Stimulated activated CD4-positive, alpha-beta T cell treated with anti-CD3 and anti-CD28 coated beads, Interleukin-1b, Interleukin-23, amount 100 ng/mL, for 24 hours (primary cell): ENCODE data around the gene CASP7.

Experiments used
- DNase-seq, 4 experiments: peaks; one replicate each; pipeline ENCODE4 v3.0.0-alpha.2; 2020; ENCODE audit warnings: low read depth in 4 of 4, low spot score in 1 of 4

CASP7 gene

GRCh38 chr10:113665806-113666354 is 13.8 kb upstream of the CASP7 start:
- DNase-seq: no peak

- no peak for DNase-seq
These were observed 12.9 kb upstream of the CASP7 start for GRCh38 chr10:113666682-113667252.

- DNase-seq: peak in 1 of 4 experiments; percentile 15
These were observed 739 bp downstream of the CASP7 start for GRCh38 chr10:113680190-113681111.

- DNase-seq: peak in 1 of 4 experiments; percentile 19
These were observed 2.1 kb downstream of the CASP7 start for GRCh38 chr10:113681533-113682470.

- no peak for DNase-seq
These were observed 3.6 kb downstream of the CASP7 start for GRCh38 chr10:113683300-113683699.

- no peak for DNase-seq
These were observed 6.3 kb downstream of the CASP7 start for GRCh38 chr10:113686028-113686427.

- DNase-seq: no peak
These were observed 7.3 kb downstream of the CASP7 start for GRCh38 chr10:113687037-113687436.

- DNase-seq: no peak
These were observed 9.3 kb downstream of the CASP7 start for GRCh38 chr10:113689057-113689456.

- no peak for DNase-seq
These were observed 9.9 kb downstream of the CASP7 start for GRCh38 chr10:113689574-113689973.

GRCh38 chr10:113690749-113691148 is 11.0 kb downstream of the CASP7 start:
- no peak for DNase-seq

GRCh38 chr10:113691381-113691780 is 11.7 kb downstream of the CASP7 start:
- no peak for DNase-seq

GRCh38 chr10:113692271-113692670 is 12.6 kb downstream of the CASP7 start:
- DNase-seq: no peak

- no peak for DNase-seq
These were observed 13.6 kb downstream of the CASP7 start for GRCh38 chr10:113693348-113693747.

GRCh38 chr10:113695691-113696090 is 16.0 kb downstream of the CASP7 start:
- DNase-seq: no peak

GRCh38 chr10:113697595-113697994 is 17.9 kb downstream of the CASP7 start:
- DNase-seq: no peak

- DNase-seq: no peak
These were observed 25.1 kb downstream of the CASP7 start for GRCh38 chr10:113704637-113705343.

- no peak for DNase-seq
These were observed 25.6 kb downstream of the CASP7 start for GRCh38 chr10:113705344-113705652.

- no peak for DNase-seq
These were observed 26.9 kb downstream of the CASP7 start for GRCh38 chr10:113706623-113707022.

- no peak for DNase-seq
These were observed 28.9 kb downstream of the CASP7 start for GRCh38 chr10:113708640-113709039.

- no peak for DNase-seq
These were observed 29.6 kb downstream of the CASP7 start for GRCh38 chr10:113709221-113709838.
